NCI-H2196 treated with DMSO at 0.1 percent for 48 hours (cell line): ENCODE results near the gene ATP6V1F.

ENCODE experiments used
- DNase-seq: peaks from one replicate; lab custom pipeline; 2025; ENCODE audit not compliant: unreplicated experiment; lab: John Stamatoyannopoulos, UW

The ATP6V1F gene

GRCh38 chr7:128848289-128849155 is 14.1 kb upstream of the ATP6V1F start:
- no peak for DNase-seq

GRCh38 chr7:128849156-128849515 is 13.5 kb upstream of the ATP6V1F start:
- no peak for DNase-seq

GRCh38 chr7:128849804-128850490 is 12.7 kb upstream of the ATP6V1F start:
- no peak for DNase-seq

GRCh38 chr7:128852537-128853254 is 10.0 kb upstream of the ATP6V1F start:
- DNase-seq: no peak

DNA sequence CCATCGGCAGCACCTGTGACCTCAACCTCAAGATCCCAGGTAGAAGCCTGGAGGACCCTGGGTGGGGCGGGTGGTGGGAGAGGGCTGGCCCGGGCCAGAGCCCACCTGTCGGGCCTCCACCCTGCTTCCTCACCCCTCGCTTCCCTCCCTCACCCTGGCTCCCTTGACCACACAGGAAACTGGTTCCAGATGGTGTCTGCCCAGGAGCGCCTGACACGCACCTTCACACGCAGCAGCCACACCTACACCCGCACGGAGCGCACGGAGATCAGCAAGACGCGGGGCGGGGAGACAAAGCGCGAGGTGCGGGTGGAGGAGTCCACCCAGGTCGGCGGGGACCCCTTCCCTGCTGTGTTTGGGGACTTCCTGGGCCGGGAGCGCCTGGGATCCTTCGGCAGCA is 8.9 kb upstream of the ATP6V1F start:
- DNase-seq: no peak

DNA sequence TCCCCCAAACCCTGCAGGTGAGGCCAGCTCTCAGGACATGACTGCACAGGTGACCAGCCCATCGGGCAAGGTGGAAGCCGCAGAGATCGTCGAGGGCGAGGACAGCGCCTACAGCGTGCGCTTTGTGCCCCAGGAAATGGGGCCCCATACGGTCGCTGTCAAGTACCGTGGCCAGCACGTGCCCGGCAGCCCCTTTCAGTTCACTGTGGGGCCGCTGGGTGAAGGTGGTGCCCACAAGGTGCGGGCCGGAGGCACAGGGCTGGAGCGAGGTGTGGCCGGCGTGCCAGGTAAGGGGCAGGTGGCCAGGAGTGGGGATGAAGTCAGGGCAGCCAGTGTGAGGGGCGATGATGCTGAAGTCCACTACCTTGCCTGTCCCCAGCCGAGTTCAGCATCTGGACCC is 8.3 kb upstream of the ATP6V1F start:
- DNase-seq: no peak

- no peak for DNase-seq
Observed at GRCh38 chr7:128855559-128855958, 7.1 kb upstream of the ATP6V1F start.

DNA sequence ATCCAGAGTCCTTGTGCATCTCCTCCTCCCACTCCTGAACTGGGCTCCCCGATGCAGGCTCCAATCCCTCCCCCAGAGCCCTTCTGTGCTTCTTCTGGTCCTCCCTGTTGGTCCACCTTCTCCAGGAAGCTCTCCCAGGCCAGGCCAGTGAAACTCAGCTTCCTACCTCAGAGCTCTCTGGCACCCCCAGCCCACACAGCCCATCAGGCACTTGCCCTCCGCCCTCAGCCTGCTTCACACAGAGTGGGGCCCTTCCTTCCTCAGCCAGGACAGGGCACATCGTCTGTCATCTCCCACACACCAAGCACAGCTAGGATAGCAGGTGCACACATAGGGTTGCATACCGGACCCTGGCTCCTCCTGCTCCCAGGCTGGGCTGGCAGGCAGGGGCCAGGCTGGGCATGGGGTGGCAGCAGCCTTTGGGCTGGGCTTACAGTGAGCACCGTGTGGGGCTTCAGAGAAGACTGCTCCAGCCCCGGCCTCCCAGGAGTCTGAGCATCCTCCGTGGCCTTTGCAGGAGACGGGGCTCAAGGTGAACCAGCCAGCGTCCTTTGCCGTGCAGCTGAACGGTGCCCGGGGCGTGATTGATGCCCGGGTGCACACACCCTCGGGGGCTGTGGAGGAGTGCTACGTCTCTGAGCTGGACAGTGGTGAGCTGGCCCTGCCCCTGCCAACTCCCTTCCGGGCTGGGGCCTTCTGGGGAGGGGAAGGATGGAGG is 6.5 kb upstream of the ATP6V1F start:
- no peak for DNase-seq

DNA sequence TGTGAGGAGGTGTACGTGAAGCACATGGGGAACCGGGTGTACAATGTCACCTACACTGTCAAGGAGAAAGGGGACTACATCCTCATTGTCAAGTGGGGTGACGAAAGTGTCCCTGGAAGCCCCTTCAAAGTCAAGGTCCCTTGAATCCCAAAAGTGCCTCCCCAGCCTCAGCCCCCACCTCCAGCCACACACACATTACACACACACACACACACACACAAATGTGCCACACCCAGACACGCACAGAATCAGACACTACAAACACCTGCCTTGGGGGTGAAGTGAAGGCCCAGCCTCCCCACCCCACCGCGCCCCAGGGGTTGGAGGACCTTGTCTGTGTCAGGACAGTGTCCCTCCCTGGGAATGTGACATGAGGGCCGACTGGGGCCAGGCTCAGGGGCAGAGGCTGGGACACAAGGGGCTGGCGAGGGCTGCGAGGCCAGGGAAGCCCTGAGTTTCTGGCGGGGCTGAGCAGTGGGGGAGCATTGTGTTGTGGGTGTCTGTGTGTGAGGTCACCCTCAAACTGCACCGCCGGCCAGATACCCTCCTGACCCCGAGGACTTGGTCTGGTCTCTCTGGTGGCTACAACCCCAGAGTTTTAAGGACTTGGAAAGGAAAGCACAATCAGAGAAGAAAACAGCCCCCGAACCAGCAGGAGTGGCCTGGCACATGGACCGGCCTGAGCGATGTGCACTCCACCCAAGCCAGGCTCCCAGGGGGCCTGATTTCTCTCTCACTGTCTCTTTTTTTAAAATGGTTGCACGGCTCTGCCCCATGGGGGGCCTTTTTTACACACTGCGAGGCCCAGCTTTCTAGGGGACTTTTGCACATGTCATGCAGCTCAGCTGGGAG is 4.0 kb upstream of the ATP6V1F start:
- no peak for DNase-seq

GRCh38 chr7:128859232-128860157 is 3.2 kb upstream of the ATP6V1F start:
- DNase-seq: no peak

GRCh38 chr7:128860158-128861073 is 2.2 kb upstream of the ATP6V1F start:
- peak; percentile 19 for DNase-seq

DNA sequence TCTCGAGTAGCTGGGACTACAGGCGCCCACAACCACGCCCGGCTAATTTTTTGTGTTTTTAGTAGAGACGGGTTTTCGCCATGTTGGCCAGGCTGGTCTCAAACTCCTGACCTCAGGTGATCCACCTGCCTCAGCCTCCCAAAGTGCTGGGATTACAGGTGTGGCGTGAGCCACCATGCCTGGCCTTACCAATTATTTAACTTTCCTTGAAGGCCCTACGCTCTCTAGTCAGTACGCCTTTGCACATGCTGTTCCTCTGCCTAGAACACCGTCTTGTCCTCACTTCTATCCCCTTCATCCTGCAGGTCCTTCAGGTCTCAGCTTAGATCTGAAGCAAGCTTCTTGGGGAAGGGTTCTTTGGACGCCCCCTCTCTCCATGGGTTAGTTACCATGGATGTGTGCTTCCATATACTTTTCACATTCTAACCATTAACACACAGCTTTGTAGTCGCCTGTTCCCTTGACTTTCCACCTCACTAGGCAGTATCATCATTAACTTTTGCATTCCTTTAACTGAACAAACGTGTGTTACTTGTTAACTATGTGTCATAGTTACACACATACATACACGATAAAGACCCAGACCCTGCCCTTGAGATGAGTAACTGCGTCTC is 592 bp upstream of the ATP6V1F start:
- DNase-seq: no peak

GRCh38 chr7:128863433-128863989 is 855 bp downstream of the ATP6V1F start:
- no peak for DNase-seq

- DNase-seq: no peak
Observed at GRCh38 chr7:128865303-128865702, 2.6 kb downstream of the ATP6V1F start.

DNA sequence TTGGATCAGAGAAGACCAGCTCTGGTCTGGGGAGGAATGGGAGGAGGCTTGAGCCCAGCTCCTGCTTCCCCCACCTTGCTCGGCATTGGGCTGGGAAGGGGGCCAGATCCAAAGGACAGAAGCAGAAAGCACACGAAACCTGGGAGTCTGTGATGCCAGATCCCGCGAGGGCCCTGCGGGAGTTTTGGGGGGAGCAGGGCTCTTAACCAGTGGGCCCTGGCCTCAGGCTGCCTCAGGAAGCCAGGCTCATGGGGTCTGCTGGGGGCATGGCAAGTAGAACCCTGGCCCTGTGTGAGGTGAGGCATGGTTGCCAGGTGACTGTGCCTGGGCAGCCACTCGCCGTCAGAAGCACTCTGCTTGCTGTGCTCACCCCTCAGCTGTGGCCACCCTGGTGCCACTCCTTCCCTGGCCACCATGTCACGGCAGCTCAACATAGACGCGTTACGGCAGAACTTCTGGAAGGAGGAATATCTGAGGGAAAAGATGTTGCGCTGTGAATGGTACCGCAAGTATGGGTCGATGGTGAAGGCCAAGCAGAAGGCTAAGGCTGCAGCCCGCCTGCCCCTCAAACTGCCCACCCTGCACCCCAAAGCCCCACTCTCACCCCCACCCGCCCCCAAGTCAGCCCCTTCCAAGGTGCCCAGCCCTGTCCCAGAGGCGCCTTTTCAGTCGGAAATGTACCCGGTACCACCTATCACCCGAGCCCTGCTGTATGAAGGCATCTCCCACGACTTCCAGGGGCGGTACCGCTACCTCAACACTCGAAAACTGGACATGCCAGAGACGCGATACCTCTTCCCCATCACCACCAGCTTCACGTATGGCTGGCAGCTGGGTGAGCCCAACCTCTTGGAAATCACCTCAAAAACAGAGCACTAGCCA is 3.6 kb downstream of the ATP6V1F start:
- no peak for DNase-seq

- DNase-seq: no peak
Observed at GRCh38 chr7:128867241-128867640, 4.6 kb downstream of the ATP6V1F start.
